ENCODE measurements around the gene FRMD3. TPM values are rescaled to one million over a fixed set of nuclear protein-coding genes. Genes with fewer than 3 reads are reported as not detected.

FRMD3 gene
- total RNA-seq, 4 donors from 2014 or later, result 15.9 to 28.6 (median 20.7) TPM

DNA sequence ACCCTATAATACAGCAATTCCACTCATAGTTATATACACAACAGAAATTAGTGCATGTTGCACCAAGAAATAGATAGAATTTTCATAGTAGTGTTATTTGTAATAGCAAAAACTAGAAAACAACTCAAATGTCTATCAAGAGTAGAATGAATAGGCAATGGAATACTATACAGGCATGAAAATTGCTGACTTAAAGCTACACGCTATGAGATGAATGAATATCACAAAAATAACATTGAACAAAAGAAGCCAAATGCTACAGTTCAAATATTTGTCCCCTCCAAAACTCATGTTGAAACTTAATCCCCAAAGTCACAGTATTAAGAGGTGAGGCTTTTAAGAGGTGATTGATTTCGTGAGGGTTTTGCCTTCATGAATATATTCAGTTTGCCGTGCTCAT lies 215.1 kb downstream of the FRMD3 start:
- no peak for TF ChIP-seq POLR2A (IDR thresholded peaks at IDR 0.05)
- no peak for TF ChIP-seq CTCF (IDR thresholded peaks at IDR 0.05)
- H3K4me3 ChIP-seq (replicated peaks in 1 of 3), result no peak overlapping the region
- H3K36me3 ChIP-seq, result no peaks in the 10 kb centered on the region
- 90 to 92% methylated on average over 3 of the region's 3 CpGs for WGBS, 2 donors
- intact Hi-C loops (cut with DNase I), result no loop called here
- no peaks in the 10 kb centered on the region for H3K27me3 ChIP-seq
- DNase-seq, result no peak
- no peak overlapping the region for H3K27ac ChIP-seq
- H3K9me3 ChIP-seq, result no peaks in the 10 kb centered on the region
- H3K4me1 ChIP-seq, result peaks cover 0 to 10% of the 10 kb centered on the region in 2 donors

DNA sequence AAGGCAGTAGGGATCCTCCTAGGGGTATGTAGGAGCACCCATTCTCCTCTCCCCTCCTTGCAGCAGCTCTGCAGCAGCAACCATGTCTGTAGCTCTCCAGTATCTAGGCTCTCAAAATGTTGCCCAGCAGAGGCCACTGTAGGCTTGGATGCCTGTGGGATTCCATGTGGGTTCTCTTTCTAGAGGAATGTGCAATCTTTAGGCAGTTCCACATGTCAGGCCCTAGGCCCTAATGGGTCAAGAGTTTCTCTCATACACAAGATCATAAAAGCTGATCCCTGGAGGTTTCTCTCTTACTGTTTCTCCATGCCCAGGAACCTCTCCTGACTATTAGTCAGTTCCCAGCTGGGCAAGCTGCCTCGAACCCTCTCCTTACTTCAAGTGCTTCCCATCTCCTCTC lies 215.8 kb downstream of the FRMD3 start:
- Histone ChIP-seq H3K4me1 (peaks cover 0 to 6% of the 10 kb centered on the region in 2 donors), H3K36me3 (no peaks in the 10 kb centered on the region), H3K27me3 (no peaks in the 10 kb centered on the region), H3K9me3 (no peaks in the 10 kb centered on the region), H3K4me3 (replicated peaks in 1 of 3) (no peak overlapping the region), H3K27ac (no peak overlapping the region)
- WGBS, 2 donors, result 96 to 97% methylated on average over 1 of the region's 1 CpG
- TF ChIP-seq POLR2A (IDR thresholded peaks at IDR 0.05), result no peak
- TF ChIP-seq CTCF (IDR thresholded peaks at IDR 0.05), result no peak
- intact Hi-C loops (cut with DNase I), result no loop called here
- no peak for DNase-seq

GRCh38 chr9:83317244-83317643 lies 221.0 kb downstream of the FRMD3 start:
- no peak overlapping the region for H3K27ac ChIP-seq
- H3K4me3 ChIP-seq (replicated peaks in 1 of 3), result no peak overlapping the region
- TF ChIP-seq CTCF (IDR thresholded peaks at IDR 0.05) (no peak), POLR2A (IDR thresholded peaks at IDR 0.05) (no peak)
- 24 to 33% methylated on average over 2 of the region's 2 CpGs for WGBS, 2 donors
- H3K9me3 ChIP-seq, result no peaks in the 10 kb centered on the region
- DNase-seq, result no peak
- peaks cover 0 to 6% of the 10 kb centered on the region in 2 donors for H3K4me1 ChIP-seq
- intact Hi-C loops (cut with DNase I), result no loop called here
- no peaks in the 10 kb centered on the region for H3K27me3 ChIP-seq
- H3K36me3 ChIP-seq, result no peaks in the 10 kb centered on the region

GRCh38 chr9:83315649-83316048 lies 222.6 kb downstream of the FRMD3 start:
- DNase-seq, result no peak
- intact Hi-C loops (cut with DNase I), result no loop called here
- peaks cover 0 to 6% of the 10 kb centered on the region in 2 donors for H3K4me1 ChIP-seq
- TF ChIP-seq POLR2A (IDR thresholded peaks at IDR 0.05) (no peak), CTCF (IDR thresholded peaks at IDR 0.05) (no peak)
- 95 to 98% methylated on average over 4 of the region's 4 CpGs for WGBS, 2 donors
- no peak overlapping the region for H3K4me3 ChIP-seq (replicated peaks in 1 of 3)
- no peak overlapping the region for H3K27ac ChIP-seq
- H3K9me3 ChIP-seq, result no peaks in the 10 kb centered on the region
- H3K27me3 ChIP-seq, result no peaks in the 10 kb centered on the region
- H3K36me3 ChIP-seq, result no peaks in the 10 kb centered on the region

DNA sequence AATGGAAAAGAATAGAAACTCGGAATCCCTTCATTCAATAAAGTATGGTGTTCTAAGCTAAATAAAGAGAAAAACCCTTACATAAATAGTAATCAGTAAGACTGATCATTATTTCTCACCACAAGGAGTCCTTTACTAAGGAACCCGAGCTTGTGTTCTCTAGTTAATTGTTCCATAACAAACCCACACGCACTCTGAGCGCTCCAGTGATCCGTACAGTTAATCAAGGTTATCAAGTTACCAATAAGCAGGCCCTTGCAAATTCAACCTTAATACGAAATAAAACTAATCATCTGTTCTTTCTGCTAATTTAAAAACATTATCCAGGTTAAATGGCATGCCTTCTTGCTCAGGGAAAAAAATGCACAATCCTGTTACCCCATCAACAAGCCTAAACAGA lies 224.4 kb downstream of the FRMD3 start:
- peak in 1 of 2 donors; percentile 14 for DNase-seq
- Histone ChIP-seq H3K27ac (no peak overlapping the region), H3K27me3 (no peaks in the 10 kb centered on the region), H3K36me3 (no peaks in the 10 kb centered on the region), H3K4me1 (peaks cover 0 to 6% of the 10 kb centered on the region in 2 donors), H3K9me3 (no peaks in the 10 kb centered on the region), H3K4me3 (replicated peaks in 1 of 3) (no peak overlapping the region)
- WGBS, 2 donors, result 60 to 74% methylated on average over 6 of the region's 6 CpGs
- intact Hi-C loops (cut with DNase I), result no loop called here
- TF ChIP-seq POLR2A (IDR thresholded peaks at IDR 0.05) (no peak), CTCF (IDR thresholded peaks at IDR 0.05) (no peak)

All from thyroid gland (tissue), 4 donors.